Keratinocyte (primary cell): ENCODE results near the gene ENO4.

ENCODE experiments used
- EZH2 ChIP-seq: IDR thresholded peaks from one replicate; pipeline ENCODE4 v1.6.1; 2012; ENCODE audit warnings: inconsistent platforms, mild to moderate bottlenecking, low read length, moderate library complexity
- TF ChIP-seq, protein P1 (sequence below), 3 experiments: IDR thresholded peaks in 1 of 3; conservative IDR thresholded peaks in 1 of 3; optimal IDR thresholded peaks in 1 of 3; 2 replicates in 2 of 3; 3 replicates in 1 of 3; pipeline versions ENCODE3 to v1.5.1; 2011; ENCODE audit warnings: low read length in 3 of 3, mild to moderate bottlenecking in 3 of 3, moderate library complexity in 2 of 3, control low read depth in 1 of 3, inconsistent platforms in 1 of 3; ENCODE audit not compliant: insufficient read depth in 2 of 3; ENCODE audit errors: extremely low read depth in 1 of 3

DNA sequence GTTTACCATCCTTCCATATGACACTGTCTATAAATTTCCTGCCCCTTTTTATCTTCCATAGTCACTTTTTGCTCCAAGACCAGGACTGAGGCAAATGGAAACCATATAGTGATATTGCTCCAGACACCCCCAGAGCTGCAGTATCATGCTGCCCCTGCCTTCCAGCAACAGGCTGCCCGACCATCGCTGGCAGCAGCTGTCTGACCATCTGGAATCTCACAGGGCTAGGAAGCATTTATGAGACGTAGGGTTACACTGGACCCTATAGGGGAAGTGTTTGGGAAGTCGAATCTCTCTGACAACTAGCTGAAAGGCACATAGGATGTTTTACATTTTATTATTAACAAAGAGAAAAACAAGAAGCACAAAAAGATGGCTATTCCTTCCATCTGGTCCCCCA lies 19.4 kb downstream of the ENO4 start:
- TF ChIP-seq, protein P1, sequence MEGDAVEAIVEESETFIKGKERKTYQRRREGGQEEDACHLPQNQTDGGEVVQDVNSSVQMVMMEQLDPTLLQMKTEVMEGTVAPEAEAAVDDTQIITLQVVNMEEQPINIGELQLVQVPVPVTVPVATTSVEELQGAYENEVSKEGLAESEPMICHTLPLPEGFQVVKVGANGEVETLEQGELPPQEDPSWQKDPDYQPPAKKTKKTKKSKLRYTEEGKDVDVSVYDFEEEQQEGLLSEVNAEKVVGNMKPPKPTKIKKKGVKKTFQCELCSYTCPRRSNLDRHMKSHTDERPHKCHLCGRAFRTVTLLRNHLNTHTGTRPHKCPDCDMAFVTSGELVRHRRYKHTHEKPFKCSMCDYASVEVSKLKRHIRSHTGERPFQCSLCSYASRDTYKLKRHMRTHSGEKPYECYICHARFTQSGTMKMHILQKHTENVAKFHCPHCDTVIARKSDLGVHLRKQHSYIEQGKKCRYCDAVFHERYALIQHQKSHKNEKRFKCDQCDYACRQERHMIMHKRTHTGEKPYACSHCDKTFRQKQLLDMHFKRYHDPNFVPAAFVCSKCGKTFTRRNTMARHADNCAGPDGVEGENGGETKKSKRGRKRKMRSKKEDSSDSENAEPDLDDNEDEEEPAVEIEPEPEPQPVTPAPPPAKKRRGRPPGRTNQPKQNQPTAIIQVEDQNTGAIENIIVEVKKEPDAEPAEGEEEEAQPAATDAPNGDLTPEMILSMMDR (optimal IDR thresholded peaks at IDR 0.05 in 1 of 3, IDR thresholded peaks at IDR 0.05 in 1 of 3, conservative IDR thresholded peaks at IDR 0.05 in 1 of 3; ENCODE audit: extremely low read depth in 1 of 3, insufficient read depth in 2 of 3, low read length in 3 of 3), result no peak
- TF ChIP-seq EZH2, result no peak
